K562 (cell line): ENCODE results near the gene OR5D18. TPM values are rescaled to one million over a fixed set of nuclear protein-coding genes. Genes with fewer than 3 reads are reported as not detected.
"Not testable (repeated sequence)": the region's sequence is repeated elsewhere in the genome, so short reads cannot be mapped to it uniquely, and the experiment has no call there.

Experiments
- ATAC-seq: fragments of 200-7000 bp; cut with Tn5 transposase; 3 replicates; pipeline ENCODE4 v1.9.1; 2020; ENCODE audit warnings: moderate library complexity
- BruUV-seq: library from RNA; stranded (reverse); fragments of 400-500 nt; replicated peaks from 2 replicates; lab custom pipeline; 2021; lab: Mats Ljungman, UMichigan
- CTCF ChIA-PET: fragments of 300-600 bp; formaldehyde crosslinking; extraction: SDS; loops from one replicate; lab custom pipeline; 2021; ENCODE audit warnings: low intra/inter-chr PET ratio; lab: Yijun Ruan, JAX
- POLR2A ChIA-PET: fragments of 300-600, 350-650 bp; sonication (Branson Sonifier 250); formaldehyde crosslinking; extraction: SDS; loops from one replicate; lab custom pipeline; 2021; ENCODE audit warnings: antibody characterized with exemption, inconsistent platforms; lab: Yijun Ruan, JAX
- DNase-seq, 4 experiments: peaks; one replicate each; pipeline versions ENCODE4 v3.0.0 to v3.0.0-alpha.2; 2011 to 2018; ENCODE audit warnings: low spot score in 3 of 4, mixed read lengths in 3 of 4; ENCODE audit errors: extremely low read depth in 1 of 4
- FAIRE-seq: peaks from 2 replicates; lab custom pipeline; 2011; peaks lifted over from hg19 to GRCh38; lab: Jason Lieb, UNC
- H2AFZ ChIP-seq: 2 replicates; pipeline ENCODE4 v1.6.0; 2011; ENCODE audit warnings: low read depth, low read length, control low read depth, inconsistent platforms
- H3K27ac ChIP-seq: fragments of 200-600 bp; 3 replicates; pipeline ENCODE4 v1.8.0; 2011; ENCODE audit warnings: low read depth, mild to moderate bottlenecking, control low read depth, inconsistent platforms, low read length, moderate library complexity, mixed read lengths; ENCODE audit errors: extremely low read depth
- H3K27me3 ChIP-seq, 2 experiments: fragments of 300-600 bp in 1 of 2; 2 replicates in 1 of 2; 3 replicates in 1 of 2; pipeline versions ENCODE4 v1.6.0 to v1.8.0; 2011; ENCODE audit warnings: inconsistent platforms in 2 of 2, low read length in 2 of 2, mild to moderate bottlenecking in 1 of 2, mixed read lengths in 1 of 2, moderate library complexity in 1 of 2; ENCODE audit not compliant: control insufficient read depth in 2 of 2, insufficient read depth in 2 of 2
- H3K36me3 ChIP-seq: fragments of 300-600 bp; 3 replicates; pipeline ENCODE4 v1.8.0; 2011; ENCODE audit warnings: mild to moderate bottlenecking, low read length, inconsistent platforms; ENCODE audit not compliant: control insufficient read depth, insufficient read depth
- H3K4me1 ChIP-seq, 2 experiments: fragments of 200-600 bp in 1 of 2; replicated peaks in 1 of 2; 2 replicates in 1 of 2; 3 replicates in 1 of 2; pipeline versions ENCODE4 v1.5.1 to v1.8.0; 2011; ENCODE audit warnings: inconsistent platforms in 2 of 2, low read length in 2 of 2, mild to moderate bottlenecking in 1 of 2, mixed read lengths in 1 of 2, moderate library complexity in 1 of 2; ENCODE audit not compliant: control insufficient read depth in 2 of 2, insufficient read depth in 2 of 2
- H3K4me2 ChIP-seq: 2 replicates; pipeline ENCODE4 v1.6.1; 2011; ENCODE audit warnings: low read length, control low read depth, inconsistent platforms, mixed read lengths; ENCODE audit not compliant: insufficient read depth
- H3K4me3 ChIP-seq: fragments of 200-600 bp; sonication (generic), shearing (Covaris generic); 2 replicates; pipeline ENCODE4 v1.5.1; 2016; ENCODE audit warnings: control low read depth, inconsistent platforms
- H3K79me2 ChIP-seq: fragments of 200-600 bp; 3 replicates; pipeline ENCODE4 v1.8.0; 2011; ENCODE audit warnings: low read length, inconsistent platforms; ENCODE audit not compliant: control insufficient read depth, insufficient read depth
- H3K9ac ChIP-seq, 2 experiments: 2 replicates each; pipeline versions ENCODE4 v1.6.0 to v1.6.1; 2011; ENCODE audit warnings: low read depth in 2 of 2, low read length in 2 of 2, control low read depth in 1 of 2, inconsistent platforms in 1 of 2, mild to moderate bottlenecking in 1 of 2, mixed read lengths in 1 of 2; ENCODE audit not compliant: insufficient read depth in 1 of 2
- H3K9me1 ChIP-seq: one replicate; pipeline ENCODE4 v1.6.0; 2011; ENCODE audit warnings: inconsistent platforms, mild to moderate bottlenecking, low read length, moderate library complexity; ENCODE audit not compliant: control insufficient read depth, insufficient read depth
- H3K9me3 ChIP-seq: replicated peaks from 2 replicates; pipeline ENCODE4 v1.5.1; 2011; ENCODE audit warnings: low read depth, low read length, inconsistent platforms; ENCODE audit not compliant: control insufficient read depth, insufficient read depth
- H4K20me1 ChIP-seq: replicated peaks from 2 replicates; pipeline ENCODE4 v1.6.1; 2011; ENCODE audit warnings: low read length, inconsistent platforms, mixed read lengths; ENCODE audit not compliant: control insufficient read depth, insufficient read depth
- CREB5 ChIP-seq: fragments of 250-450 bp; sonication (Bioruptor Pico); IDR thresholded peaks from 2 replicates; pipeline ENCODE4 v1.5.0; 2020; ENCODE audit warnings: mild to moderate bottlenecking
- WGBS: fragments of 100-300 bp; shearing (Covaris generic); methylation state at CpG from one replicate; pipeline ENCODE4 v1.1.6; 2016; ENCODE audit warnings: low coverage, mixed read lengths; ENCODE audit not compliant: insufficient coverage; ENCODE audit errors: missing lambda C conversion rate; 5-methylcytosine and 5-hydroxymethylcytosine counted together
- in situ Hi-C: fragments of 300-500 bp; cut with MboI; formaldehyde crosslinking; loops from 4 replicates; pipeline ENCODE4 v1.15.0; 2018; ENCODE audit warnings: inconsistent platforms, mixed read lengths
- intact Hi-C: fragments of 100-400 bp; cut with micrococcal nuclease; formaldehyde crosslinking; loops from 2 replicates; pipeline ENCODE4 v1.14.2; 2022
- polyA plus RNA-seq, 8 experiments: library from polyadenylated mRNA; depleted of rRNA in 4 of 8; stranded (reverse) in 5 of 8; unstranded in 3 of 8; fragments of >200 nt; fragmentation: Nextera tagmentation in 2 of 8; fragmentation: Illumina TruSeq in 1 of 8; extraction: Ambion mirVana in 2 of 8; extraction: Trizol in 1 of 8; gene quantifications; 2 replicates each; pipeline versions ENCODE4 v1.2.1 to v1.2.3, GENCODE V29; 2011 to 2014; ENCODE audit warnings: inconsistent platforms in 1 of 8, missing spikeins in 1 of 8
- small RNA-seq: library from RNA; depleted of rRNA; stranded (forward); fragments of <200 nt; gene quantifications from one replicate; pipeline ENCODE3, GENCODE V24; 2014
- total RNA-seq, 7 experiments: library from RNA; depleted of rRNA in 6 of 7; stranded (reverse); fragments of >200 nt in 6 of 7; fragmentation: Illumina TruSeq in 2 of 7; extraction: Trizol in 2 of 7; gene quantifications; 2 replicates each; pipeline versions ENCODE4 v1.2.1 to v1.2.3, GENCODE V29; 2011 to 2021; ENCODE audit warnings: low replicate concordance in 1 of 7

OR5D18 gene
- total and polyA plus RNA-seq, 9 of the 15 experiments (the other 6 are each of a cell fraction or from before 2014, with no cell fraction given) = not detected

DNA sequence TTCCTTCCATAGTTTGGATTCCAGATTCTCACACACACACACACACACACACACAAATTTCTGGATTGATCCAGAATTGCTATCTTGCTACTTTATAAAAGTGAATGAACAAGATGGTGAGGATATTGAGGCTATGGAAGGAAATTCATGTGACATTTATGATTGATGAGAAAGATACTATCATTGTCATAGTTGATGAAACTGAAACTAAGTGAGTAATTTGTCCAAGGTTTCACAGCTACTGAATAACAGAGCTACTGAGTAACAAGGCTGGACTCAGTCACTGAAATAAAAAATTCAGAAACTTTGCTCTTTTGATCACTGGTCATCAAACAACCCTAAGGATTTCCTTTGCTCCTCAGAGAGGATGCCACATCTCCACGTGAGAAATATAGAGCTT, 35.3 kb downstream of the OR5D18 start:
- no peak for FAIRE-seq

GRCh38 chr11:55867354-55867753, 47.9 kb downstream of the OR5D18 start:
- H3K4me1 ChIP-seq, H3K27me3 ChIP-seq, H3K4me2 ChIP-seq, H3K9me1 ChIP-seq, DNase-seq, H2AFZ ChIP-seq, POLR2A ChIA-PET, ATAC-seq, H3K79me2 ChIP-seq, H3K27ac ChIP-seq, H3K4me3 ChIP-seq, in situ Hi-C loops, FAIRE-seq, CTCF ChIA-PET, BruUV-seq, H3K36me3 ChIP-seq, H3K9ac ChIP-seq, H3K9me3 ChIP-seq, intact Hi-C loops, H4K20me1 ChIP-seq: not testable (repeated sequence)
- WGBS = 3% methylated on average over 4 of the region's 4 CpGs

More for the DNA sequence above, 35.3 kb downstream of the OR5D18 start:
- in situ Hi-C loops = no loop called here
- Histone ChIP-seq H3K9me3 (0 out of 2 replicates have a peak, but pooled peaks cover 2% of the 10 kb centered on the region), H3K4me1 (no peaks in the 10 kb centered on the region), H3K4me2 (no peak overlapping the region), H3K27me3 (no peaks in the 10 kb centered on the region), H3K9ac (no peak overlapping the region), H3K36me3 (no peaks in the 10 kb centered on the region), H2AFZ (no peak overlapping the region), H3K79me2 (no peaks in the 10 kb centered on the region), H4K20me1 (no peaks in the 10 kb centered on the region), H3K9me1 (no peaks in the 10 kb centered on the region), H3K4me3 (no peak overlapping the region), H3K27ac (no peak overlapping the region)
- DNase-seq = no peak
- 0% methylated on average over 1 of the region's 1 CpG for WGBS
- no TSS peak for BruUV-seq
- intact Hi-C loops = no loop called here
- no peak for ATAC-seq
- TF ChIP-seq CREB5 (CRISPR knock-in tag) = no peak
- ChIA-PET CTCF (no interaction called here), POLR2A (no interaction called here)

Small RNAs within 50 kb of the gene (small RNA-seq; reads per million reads assigned to genes)
- not detected for gene AC036111.3

Other genes starting within 250 kb of the OR5D18 start
Only the 7 nearest of the 16 such genes appear.
- gene OR5D13, start 46.2 kb upstream of the OR5D18 start, total RNA-seq (2014; rRNA removed) = not detected in 2 replicates
- gene OR5D13, start 46.2 kb upstream of the OR5D18 start, total RNA-seq (2014; rRNA removed; fragmentation: Illumina TruSeq; extraction: Trizol) = not detected in 2 replicates
- gene OR5D13, start 46.2 kb upstream of the OR5D18 start, total RNA-seq (2015; rRNA removed; fragmentation: Illumina TruSeq; extraction: Trizol) = not detected in 2 replicates
- gene OR5D13, start 46.2 kb upstream of the OR5D18 start, total RNA-seq (2021) = not detected in 2 replicates
- gene OR5D13, start 46.2 kb upstream of the OR5D18 start, polyA plus RNA-seq (2011; rRNA removed) = not detected in 2 replicates
- not detected in 2 replicates for gene OR5D13, start 46.2 kb upstream of the OR5D18 start, polyA plus RNA-seq (2014; fragmentation: Illumina TruSeq; extraction: Trizol)
- gene OR5D13, start 46.2 kb upstream of the OR5D18 start, polyA plus RNA-seq (2014; fragmentation: Nextera tagmentation; extraction: Ambion mirVana) = not detected
- not detected in 2 replicates for gene OR5D13, start 46.2 kb upstream of the OR5D18 start, polyA plus RNA-seq (2014; rRNA removed)
- not detected in 2 replicates for gene OR5D14, start 24.1 kb upstream of the OR5D18 start, total RNA-seq (2014; rRNA removed)
- gene OR5D14, start 24.1 kb upstream of the OR5D18 start, total RNA-seq (2014; rRNA removed; fragmentation: Illumina TruSeq; extraction: Trizol) = not detected in 2 replicates
- gene OR5D14, start 24.1 kb upstream of the OR5D18 start, total RNA-seq (2015; rRNA removed; fragmentation: Illumina TruSeq; extraction: Trizol) = not detected in 2 replicates
- not detected in 2 replicates for gene OR5D14, start 24.1 kb upstream of the OR5D18 start, total RNA-seq (2021)
- not detected in 2 replicates for gene OR5D14, start 24.1 kb upstream of the OR5D18 start, polyA plus RNA-seq (2011; rRNA removed)
- gene OR5D14, start 24.1 kb upstream of the OR5D18 start, polyA plus RNA-seq (2014; fragmentation: Illumina TruSeq; extraction: Trizol) = not detected in 2 replicates
- not detected for gene OR5D14, start 24.1 kb upstream of the OR5D18 start, polyA plus RNA-seq (2014; fragmentation: Nextera tagmentation; extraction: Ambion mirVana)
- not detected in 2 replicates for gene OR5D14, start 24.1 kb upstream of the OR5D18 start, polyA plus RNA-seq (2014; rRNA removed)
- gene OR5L1, start 8.3 kb upstream of the OR5D18 start, total RNA-seq (2014; rRNA removed) = not detected in 2 replicates
- gene OR5L1, start 8.3 kb upstream of the OR5D18 start, total RNA-seq (2014; rRNA removed; fragmentation: Illumina TruSeq; extraction: Trizol) = not detected in 2 replicates
- gene OR5L1, start 8.3 kb upstream of the OR5D18 start, total RNA-seq (2015; rRNA removed; fragmentation: Illumina TruSeq; extraction: Trizol) = not detected in 2 replicates
- gene OR5L1, start 8.3 kb upstream of the OR5D18 start, total RNA-seq (2021) = not detected in 2 replicates
- not detected in 2 replicates for gene OR5L1, start 8.3 kb upstream of the OR5D18 start, polyA plus RNA-seq (2011; rRNA removed)
- gene OR5L1, start 8.3 kb upstream of the OR5D18 start, polyA plus RNA-seq (2014; fragmentation: Illumina TruSeq; extraction: Trizol) = not detected in 2 replicates
- gene OR5L1, start 8.3 kb upstream of the OR5D18 start, polyA plus RNA-seq (2014; fragmentation: Nextera tagmentation; extraction: Ambion mirVana) = not detected
- not detected in 2 replicates for gene OR5L1, start 8.3 kb upstream of the OR5D18 start, polyA plus RNA-seq (2014; rRNA removed)
- not detected in 2 replicates for gene OR5L2, start 7.6 kb downstream of the OR5D18 start, total RNA-seq (2014; rRNA removed)
- gene OR5L2, start 7.6 kb downstream of the OR5D18 start, total RNA-seq (2014; rRNA removed; fragmentation: Illumina TruSeq; extraction: Trizol) = not detected in 2 replicates
- gene OR5L2, start 7.6 kb downstream of the OR5D18 start, total RNA-seq (2015; rRNA removed; fragmentation: Illumina TruSeq; extraction: Trizol) = not detected in 2 replicates
- gene OR5L2, start 7.6 kb downstream of the OR5D18 start, total RNA-seq (2021) = not detected in 2 replicates
- gene OR5L2, start 7.6 kb downstream of the OR5D18 start, polyA plus RNA-seq (2011; rRNA removed) = not detected in 2 replicates
- gene OR5L2, start 7.6 kb downstream of the OR5D18 start, polyA plus RNA-seq (2014; fragmentation: Illumina TruSeq; extraction: Trizol) = not detected in 2 replicates
- not detected for gene OR5L2, start 7.6 kb downstream of the OR5D18 start, polyA plus RNA-seq (2014; fragmentation: Nextera tagmentation; extraction: Ambion mirVana)
- not detected in 2 replicates for gene OR5L2, start 7.6 kb downstream of the OR5D18 start, polyA plus RNA-seq (2014; rRNA removed)
- gene OR5D16, start 19.1 kb downstream of the OR5D18 start, total RNA-seq (2014; rRNA removed) = not detected in 2 replicates
- not detected in 2 replicates for gene OR5D16, start 19.1 kb downstream of the OR5D18 start, total RNA-seq (2014; rRNA removed; fragmentation: Illumina TruSeq; extraction: Trizol)
- gene OR5D16, start 19.1 kb downstream of the OR5D18 start, total RNA-seq (2015; rRNA removed; fragmentation: Illumina TruSeq; extraction: Trizol) = not detected in 2 replicates
- gene OR5D16, start 19.1 kb downstream of the OR5D18 start, total RNA-seq (2021) = not detected in 2 replicates
- not detected in 2 replicates for gene OR5D16, start 19.1 kb downstream of the OR5D18 start, polyA plus RNA-seq (2011; rRNA removed)
- not detected in 2 replicates for gene OR5D16, start 19.1 kb downstream of the OR5D18 start, polyA plus RNA-seq (2014; fragmentation: Illumina TruSeq; extraction: Trizol)
- gene OR5D16, start 19.1 kb downstream of the OR5D18 start, polyA plus RNA-seq (2014; fragmentation: Nextera tagmentation; extraction: Ambion mirVana) = not detected
- not detected in 2 replicates for gene OR5D16, start 19.1 kb downstream of the OR5D18 start, polyA plus RNA-seq (2014; rRNA removed)
- not detected in 2 replicates for gene TRIM51, start 63.7 kb downstream of the OR5D18 start, total RNA-seq (2014; rRNA removed)
- not detected in 2 replicates for gene TRIM51, start 63.7 kb downstream of the OR5D18 start, total RNA-seq (2014; rRNA removed; fragmentation: Illumina TruSeq; extraction: Trizol)
- not detected in 2 replicates for gene TRIM51, start 63.7 kb downstream of the OR5D18 start, total RNA-seq (2015; rRNA removed; fragmentation: Illumina TruSeq; extraction: Trizol)
- gene TRIM51, start 63.7 kb downstream of the OR5D18 start, total RNA-seq (2021) = not detected in 2 replicates
- gene TRIM51, start 63.7 kb downstream of the OR5D18 start, polyA plus RNA-seq (2011; rRNA removed) = not detected in 2 replicates
- not detected in 2 replicates for gene TRIM51, start 63.7 kb downstream of the OR5D18 start, polyA plus RNA-seq (2014; fragmentation: Illumina TruSeq; extraction: Trizol)
- gene TRIM51, start 63.7 kb downstream of the OR5D18 start, polyA plus RNA-seq (2014; fragmentation: Nextera tagmentation; extraction: Ambion mirVana) = not detected
- not detected in 2 replicates for gene TRIM51, start 63.7 kb downstream of the OR5D18 start, polyA plus RNA-seq (2014; rRNA removed)
- not detected in 2 replicates for gene OR5W2, start 95.0 kb downstream of the OR5D18 start, total RNA-seq (2014; rRNA removed)
- gene OR5W2, start 95.0 kb downstream of the OR5D18 start, total RNA-seq (2014; rRNA removed; fragmentation: Illumina TruSeq; extraction: Trizol) = not detected in 2 replicates
- gene OR5W2, start 95.0 kb downstream of the OR5D18 start, total RNA-seq (2015; rRNA removed; fragmentation: Illumina TruSeq; extraction: Trizol) = not detected in 2 replicates
- gene OR5W2, start 95.0 kb downstream of the OR5D18 start, total RNA-seq (2021) = not detected in 2 replicates
- gene OR5W2, start 95.0 kb downstream of the OR5D18 start, polyA plus RNA-seq (2011; rRNA removed) = not detected in 2 replicates
- gene OR5W2, start 95.0 kb downstream of the OR5D18 start, polyA plus RNA-seq (2014; fragmentation: Illumina TruSeq; extraction: Trizol) = not detected in 2 replicates
- gene OR5W2, start 95.0 kb downstream of the OR5D18 start, polyA plus RNA-seq (2014; fragmentation: Nextera tagmentation; extraction: Ambion mirVana) = not detected
- not detected in 2 replicates for gene OR5W2, start 95.0 kb downstream of the OR5D18 start, polyA plus RNA-seq (2014; rRNA removed)